GM23338 (cell line): ENCODE measurements around the gene MYO1D. TPM values are rescaled to one million over a fixed set of nuclear protein-coding genes. Genes with fewer than 3 reads are reported as not detected.

Experiments used
- ATAC-seq: fragments of 200-7000 bp; cut with Tn5 transposase; 3 replicates; pipeline ENCODE4 v1.9.1; 2020
- DNase-seq: peaks from one replicate; pipeline ENCODE4 v3.0.0-alpha.2; 2015; ENCODE audit warnings: low spot score
- H2AFZ ChIP-seq: fragments of 200-600 bp; sonication (generic); 2 replicates; pipeline ENCODE4 v1.8.0; 2016; ENCODE audit warnings: antibody characterized with exemption, mild to moderate bottlenecking, moderate library complexity
- H3F3A ChIP-seq: fragments of 200-600 bp; sonication (generic); replicated peaks from 2 replicates; pipeline ENCODE4 v1.8.0; 2017; ENCODE audit warnings: antibody characterized with exemption, mixed run types, low read depth
- H3K27ac ChIP-seq: fragments of 200-600 bp; sonication (generic); 2 replicates; pipeline ENCODE4 v1.6.1; 2016; ENCODE audit warnings: low read depth
- H3K27me3 ChIP-seq: fragments of 200-600 bp; sonication (generic); 2 replicates; pipeline ENCODE4 v1.8.0; 2016; ENCODE audit warnings: mild to moderate bottlenecking, mixed run types, moderate library complexity; ENCODE audit not compliant: insufficient read depth
- H3K36me3 ChIP-seq: fragments of 200-600 bp; sonication (generic); 2 replicates; pipeline ENCODE4 v1.8.0; 2016; ENCODE audit warnings: mild to moderate bottlenecking; ENCODE audit not compliant: insufficient read depth
- H3K4me1 ChIP-seq: fragments of 200-600 bp; sonication (generic); 2 replicates; pipeline ENCODE4 v1.8.0; 2016; ENCODE audit warnings: mild to moderate bottlenecking, moderate library complexity; ENCODE audit not compliant: insufficient read depth
- H3K4me2 ChIP-seq: fragments of 200-600 bp; sonication (generic); 2 replicates; pipeline ENCODE4 v1.7.1; 2017; ENCODE audit warnings: mixed run types
- H3K4me3 ChIP-seq: fragments of 200-600 bp; sonication (generic); 2 replicates; pipeline ENCODE4 v1.6.1; 2016; ENCODE audit warnings: mixed run types
- H3K79me2 ChIP-seq: fragments of 200-600 bp; sonication (generic); replicated peaks from 2 replicates; pipeline ENCODE4 v1.8.0; 2017; ENCODE audit warnings: mild to moderate bottlenecking; ENCODE audit not compliant: insufficient read depth
- H3K9me2 ChIP-seq: fragments of 200-600 bp; sonication (generic); 2 replicates; pipeline ENCODE4 v1.8.0; 2017; ENCODE audit not compliant: insufficient read depth
- H4K20me1 ChIP-seq: fragments of 200-600 bp; sonication (generic); replicated peaks from 2 replicates; pipeline ENCODE4 v1.8.0; 2017; ENCODE audit warnings: mild to moderate bottlenecking; ENCODE audit not compliant: insufficient read depth
- H3K27ac Mint-ChIP-seq: 2 replicates; pipeline ENCODE4 v1.8.0; 2020; ENCODE audit warnings: inconsistent platforms, mild to moderate bottlenecking, moderate library complexity, mixed read lengths
- H3K27me3 Mint-ChIP-seq: 3 replicates; pipeline ENCODE4 v1.8.0; 2022; ENCODE audit warnings: low read depth, mild to moderate bottlenecking, moderate library complexity, mixed read lengths, inconsistent platforms; ENCODE audit not compliant: insufficient read depth, poor library complexity
- H3K36me3 Mint-ChIP-seq: 3 replicates; pipeline ENCODE4 v1.8.0; 2021; ENCODE audit warnings: low read depth, mild to moderate bottlenecking, inconsistent platforms, moderate library complexity, mixed read lengths
- H3K4me1 Mint-ChIP-seq: 3 replicates; pipeline ENCODE4 v1.8.0; 2020; ENCODE audit warnings: mild to moderate bottlenecking, inconsistent platforms, mixed read lengths
- H3K4me3 Mint-ChIP-seq: 3 replicates; pipeline ENCODE4 v1.8.0; 2021; ENCODE audit warnings: moderate library complexity, mild to moderate bottlenecking, inconsistent platforms, mixed read lengths
- H3K9me3 Mint-ChIP-seq: 3 replicates; pipeline ENCODE4 v1.8.0; 2020; ENCODE audit warnings: moderate library complexity, mild to moderate bottlenecking, inconsistent platforms, mixed read lengths
- CREB1 ChIP-seq: fragments of 250-450 bp; sonication (Bioruptor Pico); IDR thresholded peaks from 2 replicates; pipeline ENCODE4 v1.5.0; 2020; ENCODE audit warnings: low read depth, mild to moderate bottlenecking, moderate library complexity
- JUNB ChIP-seq: IDR thresholded peaks from one replicate; pipeline ENCODE4 v1.6.1; 2016; ENCODE audit warnings: antibody characterized with exemption; ENCODE audit not compliant: unreplicated experiment
- NANOG ChIP-seq: IDR thresholded peaks from 2 replicates; pipeline ENCODE4 v1.6.1; 2016; ENCODE audit warnings: antibody characterized with exemption, borderline replicate concordance
- POLR2AphosphoS5 ChIP-seq: IDR thresholded peaks from 2 replicates; pipeline ENCODE4 v1.6.1; 2016; ENCODE audit warnings: antibody characterized with exemption, low read depth
- STAT1 ChIP-seq: IDR thresholded peaks from one replicate; pipeline ENCODE4 v1.6.1; 2016; ENCODE audit warnings: antibody characterized with exemption; ENCODE audit not compliant: unreplicated experiment
- ZNF331 ChIP-seq: fragments of 250-450 bp; sonication (Bioruptor Pico); IDR thresholded peaks from 2 replicates; pipeline ENCODE4 v1.5.0; 2020; ENCODE audit warnings: low read depth, mild to moderate bottlenecking, moderate library complexity
- ZNF462 ChIP-seq: fragments of 250-450 bp; sonication (Bioruptor Pico); IDR thresholded peaks from 2 replicates; pipeline ENCODE4 v1.5.0; 2020; ENCODE audit warnings: mild to moderate bottlenecking, moderate library complexity
- polyA plus RNA-seq: library from polyadenylated mRNA; unstranded; fragments of >200 nt; fragmentation: Nextera tagmentation; extraction: Ambion mirVana; gene quantifications from 2 replicates; pipeline ENCODE4 v1.2.1, GENCODE V29; 2016
- total RNA-seq: library from RNA; depleted of rRNA; stranded (reverse); fragments of >200 nt; shearing (Covaris generic); gene quantifications from 2 replicates; pipeline ENCODE4 v1.2.3, GENCODE V29; 2014
- TF ChIP-seq, protein P1 (sequence below), 2 experiments: fragments of 200-600 bp in 1 of 2; sonication (generic) in 1 of 2; conservative IDR thresholded peaks; 2 replicates each; pipeline versions ENCODE4 v1.5.1 to v1.6.1; 2016 to 2017; ENCODE audit warnings: antibody characterized with exemption in 2 of 2, low read depth in 2 of 2, mild to moderate bottlenecking in 2 of 2, moderate library complexity in 1 of 2
- TF ChIP-seq, protein P2 (sequence below): IDR thresholded peaks from one replicate; pipeline ENCODE4 v1.6.1; 2018; ENCODE audit warnings: antibody characterized with exemption; ENCODE audit not compliant: unreplicated experiment

MYO1D gene
- total and polyA plus RNA-seq, 2 experiments from 2014 or later, result 8.6 to 28.6 TPM

DNA sequence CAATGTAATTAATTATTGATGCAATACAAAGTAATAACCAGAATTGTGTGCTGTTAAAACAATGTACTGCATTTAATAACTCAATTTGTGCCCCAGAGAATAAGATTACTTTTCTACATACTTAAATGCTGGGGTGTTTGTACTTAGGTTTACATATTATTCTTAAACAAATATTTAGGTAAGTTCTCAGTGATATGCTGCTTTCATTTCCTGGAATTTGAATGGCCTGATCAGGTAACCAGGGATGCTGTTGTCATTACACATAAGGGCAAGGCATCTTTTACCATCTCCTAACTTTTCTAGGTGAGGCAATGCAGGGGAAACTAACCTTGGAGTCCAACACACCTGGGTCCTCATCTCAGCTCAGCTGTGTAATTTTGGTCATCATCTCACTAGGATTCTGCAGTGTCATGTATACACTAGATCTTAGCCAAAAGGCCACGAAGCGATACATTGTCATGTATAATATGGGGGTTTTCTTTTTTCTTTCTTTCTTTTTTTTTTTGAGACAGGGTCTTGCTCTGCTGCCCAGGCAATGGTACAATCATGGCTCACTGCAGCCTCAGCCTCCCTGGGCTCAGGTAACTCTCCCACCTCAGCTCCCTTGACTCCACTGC, 45.2 kb downstream of the MYO1D start:
- Histone ChIP-seq H4K20me1 (no peaks in the 10 kb centered on the region), H3K4me2 (no peak overlapping the region), H3F3A (no peaks in the 10 kb centered on the region), H3K9me2 (no peaks in the 10 kb centered on the region), H3K4me1 (0 out of 2 replicates have a peak, but pooled peaks cover 6% of the 10 kb centered on the region), H2AFZ (no peak overlapping the region), H3K79me2 (no peaks in the 10 kb centered on the region; the same call in 1 of the 2 replicates), H3K27me3 (no peaks in the 10 kb centered on the region), H3K27ac (no peak overlapping the region), H3K36me3 (no peaks in the 10 kb centered on the region), H3K4me3 (no peak overlapping the region)
- Mint-ChIP-seq H3K27ac (no peak overlapping the region), H3K9me3 (no peaks in the 10 kb centered on the region), H3K4me1 (no peaks in the 10 kb centered on the region; the same call in 2 of the 3 replicates), H3K27me3 (peaks cover 3% of the 10 kb centered on the region), H3K4me3 (no peak overlapping the region), H3K36me3 (no peaks in the 10 kb centered on the region)
- TF ChIP-seq CREB1, result no peak
- TF ChIP-seq ZNF462 (CRISPR knock-in tag), result no peak
- TF ChIP-seq ZNF331 (CRISPR knock-in tag), result no peak
- TF ChIP-seq, protein P1, sequence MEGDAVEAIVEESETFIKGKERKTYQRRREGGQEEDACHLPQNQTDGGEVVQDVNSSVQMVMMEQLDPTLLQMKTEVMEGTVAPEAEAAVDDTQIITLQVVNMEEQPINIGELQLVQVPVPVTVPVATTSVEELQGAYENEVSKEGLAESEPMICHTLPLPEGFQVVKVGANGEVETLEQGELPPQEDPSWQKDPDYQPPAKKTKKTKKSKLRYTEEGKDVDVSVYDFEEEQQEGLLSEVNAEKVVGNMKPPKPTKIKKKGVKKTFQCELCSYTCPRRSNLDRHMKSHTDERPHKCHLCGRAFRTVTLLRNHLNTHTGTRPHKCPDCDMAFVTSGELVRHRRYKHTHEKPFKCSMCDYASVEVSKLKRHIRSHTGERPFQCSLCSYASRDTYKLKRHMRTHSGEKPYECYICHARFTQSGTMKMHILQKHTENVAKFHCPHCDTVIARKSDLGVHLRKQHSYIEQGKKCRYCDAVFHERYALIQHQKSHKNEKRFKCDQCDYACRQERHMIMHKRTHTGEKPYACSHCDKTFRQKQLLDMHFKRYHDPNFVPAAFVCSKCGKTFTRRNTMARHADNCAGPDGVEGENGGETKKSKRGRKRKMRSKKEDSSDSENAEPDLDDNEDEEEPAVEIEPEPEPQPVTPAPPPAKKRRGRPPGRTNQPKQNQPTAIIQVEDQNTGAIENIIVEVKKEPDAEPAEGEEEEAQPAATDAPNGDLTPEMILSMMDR (conservative IDR thresholded peaks at IDR 0.05; ENCODE audit: low read depth in 2 of 2), result no peak
- TF ChIP-seq NANOG, result no peak
- no peak for TF ChIP-seq STAT1
- TF ChIP-seq, protein P2, sequence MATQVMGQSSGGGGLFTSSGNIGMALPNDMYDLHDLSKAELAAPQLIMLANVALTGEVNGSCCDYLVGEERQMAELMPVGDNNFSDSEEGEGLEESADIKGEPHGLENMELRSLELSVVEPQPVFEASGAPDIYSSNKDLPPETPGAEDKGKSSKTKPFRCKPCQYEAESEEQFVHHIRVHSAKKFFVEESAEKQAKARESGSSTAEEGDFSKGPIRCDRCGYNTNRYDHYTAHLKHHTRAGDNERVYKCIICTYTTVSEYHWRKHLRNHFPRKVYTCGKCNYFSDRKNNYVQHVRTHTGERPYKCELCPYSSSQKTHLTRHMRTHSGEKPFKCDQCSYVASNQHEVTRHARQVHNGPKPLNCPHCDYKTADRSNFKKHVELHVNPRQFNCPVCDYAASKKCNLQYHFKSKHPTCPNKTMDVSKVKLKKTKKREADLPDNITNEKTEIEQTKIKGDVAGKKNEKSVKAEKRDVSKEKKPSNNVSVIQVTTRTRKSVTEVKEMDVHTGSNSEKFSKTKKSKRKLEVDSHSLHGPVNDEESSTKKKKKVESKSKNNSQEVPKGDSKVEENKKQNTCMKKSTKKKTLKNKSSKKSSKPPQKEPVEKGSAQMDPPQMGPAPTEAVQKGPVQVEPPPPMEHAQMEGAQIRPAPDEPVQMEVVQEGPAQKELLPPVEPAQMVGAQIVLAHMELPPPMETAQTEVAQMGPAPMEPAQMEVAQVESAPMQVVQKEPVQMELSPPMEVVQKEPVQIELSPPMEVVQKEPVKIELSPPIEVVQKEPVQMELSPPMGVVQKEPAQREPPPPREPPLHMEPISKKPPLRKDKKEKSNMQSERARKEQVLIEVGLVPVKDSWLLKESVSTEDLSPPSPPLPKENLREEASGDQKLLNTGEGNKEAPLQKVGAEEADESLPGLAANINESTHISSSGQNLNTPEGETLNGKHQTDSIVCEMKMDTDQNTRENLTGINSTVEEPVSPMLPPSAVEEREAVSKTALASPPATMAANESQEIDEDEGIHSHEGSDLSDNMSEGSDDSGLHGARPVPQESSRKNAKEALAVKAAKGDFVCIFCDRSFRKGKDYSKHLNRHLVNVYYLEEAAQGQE, result no peak
- no peak for TF ChIP-seq JUNB
- no peak for TF ChIP-seq POLR2AphosphoS5
- DNase-seq (no peak), ATAC-seq (no peak)
